ENCODE measurements around the gene WWOX. TPM values are rescaled to one million over a fixed set of nuclear protein-coding genes. Genes with fewer than 3 reads are reported as not detected.

WWOX gene
- total and polyA plus RNA-seq, 2 of the 13 experiments (the other 11 are each of a cell fraction or from before 2014, with no cell fraction given), result 9.1 to 37.4 TPM

DNA sequence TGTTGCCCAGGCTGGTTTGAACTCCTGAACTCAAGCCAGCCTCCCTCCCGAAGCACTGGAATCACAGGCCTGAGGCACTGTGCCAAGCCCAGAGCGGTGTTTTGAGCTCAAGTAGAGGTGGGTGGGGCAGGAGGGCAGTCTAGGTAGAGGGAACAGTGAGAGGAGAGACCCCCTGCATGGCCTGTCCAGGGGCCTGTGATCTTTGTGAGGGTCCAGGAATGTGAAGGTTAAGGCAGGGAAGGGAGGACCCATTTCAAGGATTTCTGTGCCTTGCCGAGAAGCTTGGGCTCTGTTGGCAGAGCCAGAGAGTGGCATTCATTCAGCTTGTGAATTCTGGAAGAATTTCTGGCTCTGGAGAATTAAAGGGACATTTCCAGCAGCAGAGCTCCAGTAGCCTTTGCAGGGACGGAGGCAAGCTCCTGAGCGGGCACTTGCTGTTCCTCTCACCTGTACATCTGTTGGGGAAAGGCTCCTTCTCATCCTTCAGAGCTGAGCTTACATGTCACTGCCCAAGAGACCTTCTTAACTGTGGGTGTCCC, 2.7 kb downstream of the WWOX start:
- no peak overlapping the region for H3K4me3 ChIP-seq (replicated peaks in 1 of 3; ENCODE audit: insufficient read depth in 1 of 3, low read depth in 2 of 3, low read length in 3 of 3)
- peaks cover 62% of the 10 kb centered on the region for H3K4me1 ChIP-seq (ENCODE audit: insufficient read depth, low read length)
- H3K9ac ChIP-seq (ENCODE audit: insufficient read depth, low read depth, low read length), result no peak overlapping the region
- peaks cover 14% of the 10 kb centered on the region for H3K79me2 ChIP-seq (ENCODE audit: insufficient read depth, low read length)
- no peak for TF ChIP-seq ONECUT2 (CRISPR knock-in tag; IDR thresholded peaks at IDR 0.05)
- TF ChIP-seq BRCA1 (CRISPR knock-in tag; IDR thresholded peaks at IDR 0.05), result no peak
- TF ChIP-seq NFKB2 (CRISPR knock-in tag; IDR thresholded peaks at IDR 0.05; ENCODE audit: borderline replicate concordance), result no peak
- 0 out of 4 replicates have a peak, but pooled peaks of 1 of the 2 experiments have one; percentile 6 for TF ChIP-seq POLR2A (IDR thresholded peaks at IDR 0.05; ENCODE audit: insufficient read depth in 1 of 2, low read depth in 2 of 2, low read length in 2 of 2)
- no peak for TF ChIP-seq REXO4 (CRISPR knock-in tag; IDR thresholded peaks at IDR 0.05; ENCODE audit: borderline replicate concordance)
- TF ChIP-seq ZNF615 (CRISPR knock-in tag; IDR thresholded peaks at IDR 0.05; ENCODE audit: borderline replicate concordance), result no peak
- TF ChIP-seq, protein P1, sequence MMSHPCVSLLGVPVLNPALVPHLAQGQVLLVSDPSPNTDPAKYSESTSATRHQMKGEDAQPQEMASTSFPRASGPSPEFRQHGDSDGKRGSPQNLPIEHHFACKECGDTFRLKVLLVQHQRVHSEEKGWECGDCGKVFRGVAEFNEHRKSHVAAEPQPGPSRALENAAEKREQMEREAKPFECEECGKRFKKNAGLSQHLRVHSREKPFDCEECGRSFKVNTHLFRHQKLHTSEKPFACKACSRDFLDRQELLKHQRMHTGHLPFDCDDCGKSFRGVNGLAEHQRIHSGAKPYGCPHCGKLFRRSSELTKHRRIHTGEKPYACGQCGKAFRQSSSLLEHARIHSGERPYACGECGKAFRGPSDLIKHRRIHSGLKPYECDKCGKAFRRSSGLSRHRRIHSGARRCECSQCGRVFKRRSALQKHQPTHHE (CRISPR knock-in tag; IDR thresholded peaks at IDR 0.05; ENCODE audit: borderline replicate concordance), result no peak
- 0 out of 2 replicates have a peak, but pooled peaks have one; percentile 11 for TF ChIP-seq MTA1 (CRISPR knock-in tag; IDR thresholded peaks at IDR 0.05; ENCODE audit: borderline replicate concordance)
- 0 out of 2 replicates have a peak, but pooled peaks have one; percentile 56 for TF ChIP-seq ZNF121 (CRISPR knock-in tag; IDR thresholded peaks at IDR 0.05)
- TF ChIP-seq, protein P2, sequence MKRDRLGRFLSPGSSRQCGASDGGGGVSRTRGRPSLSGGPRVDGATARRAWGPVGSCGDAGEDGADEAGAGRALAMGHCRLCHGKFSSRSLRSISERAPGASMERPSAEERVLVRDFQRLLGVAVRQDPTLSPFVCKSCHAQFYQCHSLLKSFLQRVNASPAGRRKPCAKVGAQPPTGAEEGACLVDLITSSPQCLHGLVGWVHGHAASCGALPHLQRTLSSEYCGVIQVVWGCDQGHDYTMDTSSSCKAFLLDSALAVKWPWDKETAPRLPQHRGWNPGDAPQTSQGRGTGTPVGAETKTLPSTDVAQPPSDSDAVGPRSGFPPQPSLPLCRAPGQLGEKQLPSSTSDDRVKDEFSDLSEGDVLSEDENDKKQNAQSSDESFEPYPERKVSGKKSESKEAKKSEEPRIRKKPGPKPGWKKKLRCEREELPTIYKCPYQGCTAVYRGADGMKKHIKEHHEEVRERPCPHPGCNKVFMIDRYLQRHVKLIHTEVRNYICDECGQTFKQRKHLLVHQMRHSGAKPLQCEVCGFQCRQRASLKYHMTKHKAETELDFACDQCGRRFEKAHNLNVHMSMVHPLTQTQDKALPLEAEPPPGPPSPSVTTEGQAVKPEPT (CRISPR knock-in tag; IDR thresholded peaks at IDR 0.05; ENCODE audit: low read depth), result no peak
- peak; percentile 34; the same call in 1 of the 2 replicates for TF ChIP-seq POLR2G (IDR thresholded peaks at IDR 0.05; ENCODE audit: low read depth, low read length)
- TF ChIP-seq U2AF2 (IDR thresholded peaks at IDR 0.05; ENCODE audit: low read depth, low read length), result no peak
- no peak for TF ChIP-seq POLR2AphosphoS2 (IDR thresholded peaks at IDR 0.05; ENCODE audit: low read depth, low read length)
- no TSS peak for BruUV-seq (replicated peaks)
- in situ Hi-C loops (cut with HindIII; ENCODE audit: extremely low pct_ligation_motif_present, low pct_unique_long_range_greater_than_20kb), result loop anchor here (25.0 kb wide), 1 partner anchor 660 kb away; no protein-coding TSS in a partner anchor
- H4K20me1 ChIP-seq (ENCODE audit: insufficient read depth, low read length), result 0 out of 2 replicates have a peak, but pooled peaks cover 3% of the 10 kb centered on the region
- FAIRE-seq (no peak), DNase-seq (ENCODE audit: low spot score) (no peak), ATAC-seq (no peak)
- WGBS (ENCODE audit: low lambda C conversion rate), result 89% methylated on average over 5 of the region's 5 CpGs
- intact Hi-C loops (cut with micrococcal nuclease; ENCODE audit: unreplicated experiment), result no loop called here
- peak overlapping the region; percentile 11; the same call in 1 of the 2 replicates for H3K4me2 ChIP-seq (ENCODE audit: low read depth, low read length)
- POLR2A ChIA-PET, result no interaction called here
- H3K36me3 ChIP-seq (replicated peaks in 1 of 2; ENCODE audit: control insufficient read depth in 1 of 2, insufficient read depth in 2 of 2, low read length in 2 of 2), result no peaks in the 10 kb centered on the region; a peak in 1 of 5 replicates
- H2AFZ ChIP-seq (ENCODE audit: low read length), result no peak overlapping the region
- H3K27me3 ChIP-seq (ENCODE audit: control insufficient read depth in 1 of 2, insufficient read depth in 2 of 2, low read length in 2 of 2), result no peaks in the 10 kb centered on the region; a peak in 1 of 5 replicates
- no peak overlapping the region for H3K27ac ChIP-seq (ENCODE audit: extremely low read length, insufficient read depth, low read length)
- H3K9me3 ChIP-seq (ENCODE audit: low read length), result no peaks in the 10 kb centered on the region
- CTCF ChIA-PET (ENCODE audit: low intra/inter-chr PET ratio, low total read pairs), result no interaction called here
